Tongue (tissue), 2 donors: ENCODE measurements around the gene DISP2. TPM values are rescaled to one million over a fixed set of nuclear protein-coding genes. Genes with fewer than 3 reads are reported as not detected.

ENCODE experiments used
- DNase-seq: peaks from one replicate; pipeline ENCODE4 v3.0.0-alpha.2; 2015
- total RNA-seq: library from RNA; depleted of rRNA; stranded (reverse); fragments of >200 nt; gene quantifications from one replicate; pipeline ENCODE4 v1.2.3, GENCODE V29; 2014

Gene DISP2
- 4.1 TPM for total RNA-seq

DNA sequence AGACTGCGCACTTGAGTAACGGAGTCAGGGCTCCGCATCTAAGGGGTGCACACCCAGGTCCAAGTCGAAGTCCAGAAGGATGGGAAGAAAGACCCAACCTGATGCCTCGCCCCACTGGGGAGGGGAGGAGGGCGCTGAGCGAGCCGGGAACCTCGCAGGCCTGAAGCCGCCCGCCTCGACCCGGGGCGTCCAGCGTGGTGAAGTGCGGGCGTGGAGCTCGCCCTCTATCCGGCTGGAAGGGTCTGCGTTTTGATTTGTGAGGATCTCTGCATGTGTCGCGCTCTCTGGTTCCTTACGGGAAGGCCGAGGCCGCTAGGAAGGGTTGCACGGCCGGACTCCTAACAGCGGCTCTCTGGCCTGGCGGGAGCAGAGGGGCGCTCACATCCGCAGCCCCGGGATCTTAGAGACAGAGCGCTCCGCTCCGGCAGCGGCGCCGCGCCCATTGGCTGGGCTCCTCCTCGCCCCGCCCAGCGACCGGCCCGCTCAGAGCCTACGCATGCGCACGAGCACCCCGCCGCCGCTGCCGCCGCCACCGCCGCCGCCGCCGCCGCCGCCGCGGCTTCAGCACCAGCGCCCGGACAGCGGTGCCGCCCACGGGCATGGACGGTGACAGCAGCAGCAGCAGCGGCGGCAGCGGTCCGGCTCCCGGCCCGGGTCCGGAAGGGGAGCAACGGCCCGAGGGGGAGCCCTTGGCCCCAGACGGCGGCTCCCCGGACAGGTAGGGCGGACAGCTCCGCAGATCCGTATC, at the start of gene DISP2:
TSS of gene DISP2 (plus strand) at position 497 of the 748 bp plus-strand sequence. CDS start at position 600, 103 bp downstream.
- peak; percentile 93 for DNase-seq

GRCh38 chr15:40309344-40309862, 48.6 kb upstream of the DISP2 start:
- DNase-seq: no peak

DNA sequence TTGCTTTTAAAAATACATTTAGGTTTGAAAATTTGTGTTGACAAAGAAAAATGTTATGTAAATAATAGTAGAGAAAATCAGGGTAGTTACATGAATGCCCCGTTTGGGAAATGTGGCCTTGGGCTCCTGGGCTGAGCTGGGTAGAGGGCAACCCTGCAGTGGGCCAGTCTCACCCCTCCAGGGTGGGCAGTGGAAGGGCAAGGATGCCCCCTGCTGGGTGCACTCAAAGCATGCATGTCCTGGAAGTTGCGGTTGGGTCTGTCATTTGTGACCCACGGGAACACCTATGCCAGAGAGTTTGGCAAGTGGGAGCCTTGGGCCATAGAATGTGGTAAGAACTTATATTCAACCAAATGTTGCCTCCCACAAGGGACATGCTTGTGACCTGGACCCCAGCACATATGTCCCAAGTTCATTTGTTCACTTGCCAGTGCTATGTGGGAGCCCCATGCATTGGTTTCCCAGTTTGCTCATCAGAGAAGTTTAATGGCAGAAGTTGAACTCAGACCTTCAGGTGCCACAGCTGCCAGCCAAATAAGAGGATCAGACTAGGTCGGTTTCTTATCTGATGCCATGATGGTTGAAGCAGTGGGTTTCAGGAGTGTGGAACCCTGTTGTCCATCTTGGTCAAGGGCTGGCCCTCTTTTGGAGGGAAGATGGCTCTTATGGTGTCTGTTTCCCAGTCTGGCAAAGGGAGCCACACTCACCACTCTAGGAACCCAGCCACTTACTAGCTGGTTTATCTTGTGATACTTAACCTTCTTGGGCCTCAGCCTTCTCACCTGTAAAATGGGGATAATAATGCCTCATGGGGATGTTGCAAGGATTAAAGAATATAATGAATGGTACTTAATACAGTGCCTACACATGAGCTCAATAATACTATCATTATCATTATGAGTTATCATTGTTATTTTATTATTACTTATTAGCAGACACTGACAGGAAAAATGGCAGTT, 47.7 kb upstream of the DISP2 start:
- peak; percentile 65 for DNase-seq

DNA sequence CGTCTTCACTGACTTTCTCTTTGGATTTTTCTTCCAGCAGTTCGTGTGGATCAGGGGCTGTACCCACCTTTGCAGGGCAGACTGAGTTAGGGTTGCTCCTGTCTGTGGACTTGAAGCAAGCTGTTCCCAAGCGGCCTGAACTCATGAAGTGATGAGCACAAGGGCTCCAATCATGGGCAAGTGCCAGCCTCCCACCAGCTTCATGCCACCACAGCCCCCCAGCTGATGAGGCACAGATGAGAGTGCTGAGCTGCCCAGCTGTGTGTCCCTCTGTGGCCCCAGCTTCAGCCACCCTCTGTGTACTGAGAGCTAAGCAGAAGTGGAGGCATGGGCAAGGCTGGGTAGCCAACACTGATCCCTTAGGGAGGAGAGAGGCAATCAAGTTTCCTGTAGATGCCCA, 47.0 kb upstream of the DISP2 start:
- DNase-seq: no peak

DNA sequence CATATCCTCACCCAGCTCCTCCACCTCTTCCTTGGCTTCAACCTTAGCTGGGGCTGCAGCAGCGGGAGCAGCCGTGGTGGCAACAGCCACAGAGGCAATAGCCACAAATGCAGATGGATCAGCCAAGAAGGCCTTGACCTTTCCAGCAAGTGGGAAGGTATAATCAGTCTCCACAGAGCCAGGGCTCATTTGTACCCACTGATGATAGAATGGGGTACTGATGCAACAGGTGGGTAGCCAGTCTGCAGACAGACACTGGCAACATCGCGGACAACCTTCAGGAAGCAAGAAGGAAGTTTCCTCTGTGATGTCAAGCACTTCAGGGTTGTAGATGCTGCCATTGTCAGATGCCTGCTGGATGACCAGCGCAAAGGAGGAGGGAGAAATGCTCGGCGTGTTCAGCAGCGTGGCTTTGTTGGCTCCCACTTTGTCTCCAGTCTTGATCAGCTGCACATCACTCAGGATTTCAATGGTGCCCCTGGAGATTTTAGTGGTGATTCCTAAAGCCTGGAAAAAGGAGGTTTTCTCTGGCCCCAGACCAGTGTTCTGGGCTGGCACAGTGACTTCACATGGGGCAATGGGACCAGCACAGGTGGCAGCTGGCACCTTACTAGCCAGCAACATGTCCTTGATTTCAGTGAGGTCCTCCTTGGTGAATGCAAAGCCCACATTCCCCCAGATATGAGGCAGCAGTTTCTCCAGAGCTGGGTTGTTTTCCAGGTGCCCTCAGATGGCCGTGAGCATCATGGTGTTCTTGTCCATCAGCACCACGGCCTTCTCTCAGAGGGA, 45.5 kb upstream of the DISP2 start:
- DNase-seq: no peak

DNA sequence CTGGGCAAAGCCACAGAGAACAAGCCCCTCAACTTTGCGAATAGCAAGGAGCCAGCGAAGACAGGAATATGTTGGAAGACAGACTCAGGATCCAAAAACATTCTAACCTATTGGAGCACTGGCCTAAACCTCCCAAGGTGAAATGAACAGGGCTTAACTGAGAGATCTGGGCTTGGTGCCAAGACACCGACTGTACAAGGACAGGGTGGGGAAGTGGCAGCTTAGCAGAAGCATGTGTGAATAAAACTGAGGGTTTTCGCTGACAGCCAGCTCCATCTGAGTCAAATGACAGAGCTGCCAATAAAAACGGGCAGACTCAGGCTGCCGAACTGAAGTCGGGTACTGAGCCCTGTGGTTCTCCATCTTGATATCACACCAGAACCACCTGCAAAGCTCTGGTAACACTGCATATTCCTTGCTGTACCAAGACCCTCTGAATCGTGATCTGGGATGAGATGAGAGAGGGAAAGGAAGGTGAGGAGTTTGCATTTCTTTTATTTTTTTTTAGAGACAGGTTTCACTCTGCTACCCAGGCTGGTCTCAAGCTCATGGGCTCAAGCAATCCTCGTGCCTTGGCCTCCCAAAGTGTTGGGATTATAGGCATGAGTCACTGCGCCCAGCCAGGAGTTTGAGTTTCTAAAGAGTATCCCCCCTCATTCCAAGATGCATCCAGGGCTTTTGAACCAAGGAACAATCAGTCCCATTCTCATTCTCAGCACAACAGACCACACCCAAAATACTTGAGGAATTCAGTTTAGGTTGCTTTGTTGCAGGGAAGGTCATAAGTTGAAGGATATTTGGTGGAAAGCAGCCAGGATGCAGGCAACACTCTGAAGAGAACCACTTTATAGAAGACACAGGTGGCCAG, 44.3 kb upstream of the DISP2 start:
- DNase-seq: peak; percentile 79

DNA sequence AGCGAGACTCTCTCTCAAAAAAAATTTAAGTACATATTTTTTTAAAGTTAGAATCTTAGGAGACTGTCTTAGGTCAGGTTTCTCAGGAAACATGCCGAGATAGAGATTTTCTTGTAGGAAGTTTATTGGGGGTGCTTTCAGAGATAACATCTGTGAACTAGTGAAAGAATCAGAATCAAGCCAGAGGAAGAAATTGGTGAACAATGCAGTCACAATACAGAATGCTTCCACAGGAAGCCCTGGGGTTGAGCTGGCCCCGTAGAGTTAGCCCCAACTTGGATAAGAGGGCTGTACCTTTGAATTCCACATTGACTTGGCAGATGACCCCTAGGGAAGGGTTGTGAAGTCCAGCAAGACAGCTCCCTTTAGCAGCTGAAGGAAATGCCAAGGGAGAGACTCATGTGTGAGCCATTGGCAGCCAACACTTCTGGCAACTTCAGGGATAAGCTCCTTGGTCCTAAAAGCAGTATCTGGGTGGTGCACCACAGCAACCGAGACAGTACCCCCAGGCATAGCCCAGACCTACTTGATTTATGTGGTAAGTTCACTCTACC, 43.2 kb upstream of the DISP2 start:
- DNase-seq: no peak

DNA sequence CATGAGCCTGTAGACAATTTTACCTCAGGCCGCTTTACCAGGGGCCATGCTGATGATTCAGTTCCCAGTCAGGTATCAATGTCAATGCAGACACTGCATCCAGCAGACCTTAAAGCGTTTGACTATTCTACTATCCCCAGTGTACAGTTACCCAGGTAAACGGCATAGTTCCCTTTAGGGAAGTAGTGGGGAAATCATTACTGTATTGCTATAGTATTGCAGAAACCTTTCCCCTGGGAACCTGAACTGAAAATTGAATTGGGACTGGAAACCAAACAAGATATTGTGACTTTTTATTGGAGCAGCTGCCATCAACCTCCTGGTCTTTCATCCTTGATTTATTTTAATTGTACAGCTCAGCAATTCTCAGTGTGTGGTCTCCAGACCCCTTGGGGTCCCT, 41.1 kb upstream of the DISP2 start:
- DNase-seq: no peak

- DNase-seq: no peak
These were observed 40.4 kb upstream of the DISP2 start for GRCh38 chr15:40317580-40317979.

GRCh38 chr15:40320409-40320808, 37.6 kb upstream of the DISP2 start:
- DNase-seq: no peak

GRCh38 chr15:40320931-40321371, 37.1 kb upstream of the DISP2 start:
- DNase-seq: peak; percentile 77

- no peak for DNase-seq
These were observed 35.3 kb upstream of the DISP2 start for GRCh38 chr15:40322531-40323238.

GRCh38 chr15:40323239-40323952, 34.6 kb upstream of the DISP2 start, which contains the start of gene INAFM2:
TSS of gene INAFM2 (plus strand) at chr15:40323692. CDS start at chr15:40324056, 364 bp downstream.
- DNase-seq: peak; percentile 97

- peak; percentile 41 for DNase-seq
These were observed 33.8 kb upstream of the DISP2 start for GRCh38 chr15:40323953-40324937.

DNA sequence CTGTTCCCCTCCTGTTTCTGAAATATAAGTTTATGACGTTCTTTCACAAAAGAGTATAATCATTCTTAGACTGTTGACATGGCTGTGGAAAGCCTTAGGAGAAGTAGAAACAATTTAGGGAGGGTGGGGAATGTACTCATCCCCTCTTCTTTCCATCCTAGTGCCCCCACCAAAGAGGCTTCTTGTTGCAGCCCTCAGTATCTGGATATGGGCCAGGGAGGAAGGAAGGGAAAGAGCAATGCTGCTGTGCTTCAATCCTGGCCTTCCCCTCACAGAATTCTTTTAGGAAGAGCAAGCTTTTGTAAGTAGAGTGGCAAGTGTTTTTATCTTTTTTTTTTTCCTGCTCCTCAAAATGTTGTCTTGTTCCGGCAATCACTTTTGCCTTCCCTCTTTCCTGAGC, 32.8 kb upstream of the DISP2 start:
- no peak for DNase-seq

- DNase-seq: no peak
These were observed 32.3 kb upstream of the DISP2 start for GRCh38 chr15:40325700-40326099.

GRCh38 chr15:40327457-40327856, 30.6 kb upstream of the DISP2 start:
- DNase-seq: peak; percentile 62

GRCh38 chr15:40328176-40328575, 29.8 kb upstream of the DISP2 start:
- DNase-seq: no peak
